AG20443 (cell line): Measurements from ENCODE around the gene MRAS.
A peak's percentile ranks its signal among the peaks of the same experiment; 100 is the strongest.

Experiments used
- DNase-seq: peaks from one replicate; pipeline ENCODE4 v3.0.0; 2012; ENCODE audit warnings: low spot score, mixed read lengths

The MRAS gene

DNA sequence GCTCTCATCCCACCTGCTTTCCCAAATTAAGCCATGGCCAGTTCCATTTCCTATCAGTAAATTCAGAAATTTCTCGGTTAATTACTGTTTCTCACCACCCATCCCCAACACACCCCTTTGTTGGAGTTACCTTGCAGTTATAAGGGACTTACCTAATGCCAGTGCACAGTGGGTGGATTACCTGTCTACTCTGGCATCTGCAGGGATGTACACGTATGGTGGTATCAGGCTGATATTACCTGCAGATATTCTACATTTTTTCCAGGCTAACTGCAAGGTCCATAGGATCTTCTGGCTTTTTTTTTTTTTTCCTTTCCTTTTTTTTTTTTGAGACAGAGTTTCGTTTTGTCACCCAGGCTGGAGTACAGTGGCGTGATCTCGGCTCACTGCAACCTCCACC, 7.9 kb upstream of the MRAS start:
- no peak for DNase-seq

DNA sequence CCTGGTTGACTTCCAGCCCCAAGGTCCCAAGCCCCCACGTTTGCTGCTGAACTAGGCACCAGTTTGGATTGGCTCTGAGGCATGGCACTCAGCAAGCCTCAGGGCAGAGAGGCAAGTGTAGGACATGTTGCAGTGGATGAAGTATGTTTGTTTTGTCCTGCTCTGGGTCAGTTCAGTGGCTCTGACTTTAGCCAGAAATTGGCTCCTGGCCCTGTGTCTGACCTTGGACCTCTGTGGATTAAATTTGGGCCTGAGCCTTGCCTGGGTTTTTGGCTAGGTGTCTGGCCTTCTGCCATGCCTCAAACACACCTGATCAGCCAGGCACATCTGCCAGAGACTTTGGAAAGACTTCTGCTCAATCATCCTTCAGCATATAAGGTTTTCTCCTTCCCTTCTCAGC, 3.6 kb upstream of the MRAS start:
- DNase-seq = no peak

GRCh38 chr3:138348754-138349739, 668 bp downstream of the MRAS start:
- peak; percentile 47 for DNase-seq

DNA sequence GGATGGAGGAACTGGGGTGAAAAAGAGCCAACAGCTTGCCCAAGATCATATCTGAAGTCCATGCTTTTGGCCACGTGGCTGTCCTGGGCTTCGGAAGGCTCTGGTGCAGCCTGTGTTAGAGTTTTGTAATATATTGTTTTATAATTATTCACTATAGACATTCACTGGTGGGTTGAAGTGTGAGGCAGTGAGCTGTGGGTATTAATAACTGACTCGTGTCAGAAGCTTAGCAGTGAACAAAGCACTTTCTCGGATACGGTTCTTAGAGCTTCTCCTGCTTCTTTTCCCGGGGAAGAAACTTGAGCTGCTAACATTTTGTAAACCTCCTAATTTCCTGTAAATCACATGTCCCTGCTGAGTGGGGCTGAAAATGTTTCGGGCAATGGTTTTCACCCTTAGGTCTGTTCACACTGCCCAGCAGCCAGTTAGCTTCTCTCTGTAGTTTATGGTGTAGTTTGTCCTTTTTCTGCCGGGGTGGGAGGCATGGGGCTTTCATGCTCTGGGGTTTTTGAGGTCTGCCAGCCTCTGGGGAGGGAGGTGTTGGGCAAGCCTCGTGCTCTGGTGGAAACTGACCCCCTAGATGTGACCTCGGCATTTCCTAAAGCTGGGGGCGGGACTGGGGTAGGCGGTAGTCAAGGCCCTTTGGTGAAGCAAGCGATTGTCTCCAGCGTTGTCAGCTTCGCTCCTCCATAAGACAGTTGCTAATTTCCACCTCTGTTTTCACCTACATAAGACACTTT, 1.7 kb downstream of the MRAS start:
- peak; percentile 29 for DNase-seq

DNA sequence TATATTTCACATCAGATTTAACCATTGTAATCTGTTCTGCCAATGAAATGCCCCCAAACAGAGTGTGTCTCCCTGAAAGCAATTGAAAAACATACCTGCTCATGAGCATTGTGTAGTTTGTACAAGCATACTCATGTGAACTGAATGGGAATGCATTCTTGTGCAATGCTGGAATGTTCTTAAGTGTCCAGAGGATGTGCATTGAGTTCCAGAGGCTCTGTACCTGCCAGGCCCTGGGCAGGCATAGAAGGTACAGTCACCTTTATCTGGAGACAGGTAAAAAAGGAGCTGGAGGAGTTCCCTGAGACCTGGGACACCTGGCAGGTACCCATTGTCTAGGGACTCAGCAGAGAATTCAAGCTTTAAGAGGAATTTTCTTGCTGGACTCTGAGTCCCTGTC, 2.8 kb downstream of the MRAS start:
- no peak for DNase-seq

- peak; percentile 35 for DNase-seq
Measured at GRCh38 chr3:138351916-138352550, 3.7 kb downstream of the MRAS start.

- no peak for DNase-seq
Measured at GRCh38 chr3:138354376-138354775, 6.0 kb downstream of the MRAS start.

DNA sequence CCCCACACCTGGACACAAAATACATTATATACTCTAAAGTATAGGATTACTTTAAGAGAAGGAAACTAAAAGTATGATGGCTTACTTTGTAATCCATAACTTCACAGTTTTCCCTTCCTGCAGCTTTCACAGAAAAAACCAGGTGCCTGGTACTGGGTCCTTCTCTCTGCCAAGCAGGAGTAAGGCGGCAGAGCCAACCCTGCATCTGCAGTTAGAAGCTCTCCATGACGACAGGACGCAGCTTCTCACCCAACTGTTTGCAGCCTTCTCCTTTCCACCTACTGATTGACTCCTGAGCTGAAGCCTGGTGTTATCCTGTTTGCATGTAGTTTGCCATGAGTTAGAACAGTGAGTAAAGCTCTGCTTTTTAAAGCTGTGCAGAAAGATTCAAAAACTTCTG, 6.7 kb downstream of the MRAS start:
- DNase-seq = no peak

DNA sequence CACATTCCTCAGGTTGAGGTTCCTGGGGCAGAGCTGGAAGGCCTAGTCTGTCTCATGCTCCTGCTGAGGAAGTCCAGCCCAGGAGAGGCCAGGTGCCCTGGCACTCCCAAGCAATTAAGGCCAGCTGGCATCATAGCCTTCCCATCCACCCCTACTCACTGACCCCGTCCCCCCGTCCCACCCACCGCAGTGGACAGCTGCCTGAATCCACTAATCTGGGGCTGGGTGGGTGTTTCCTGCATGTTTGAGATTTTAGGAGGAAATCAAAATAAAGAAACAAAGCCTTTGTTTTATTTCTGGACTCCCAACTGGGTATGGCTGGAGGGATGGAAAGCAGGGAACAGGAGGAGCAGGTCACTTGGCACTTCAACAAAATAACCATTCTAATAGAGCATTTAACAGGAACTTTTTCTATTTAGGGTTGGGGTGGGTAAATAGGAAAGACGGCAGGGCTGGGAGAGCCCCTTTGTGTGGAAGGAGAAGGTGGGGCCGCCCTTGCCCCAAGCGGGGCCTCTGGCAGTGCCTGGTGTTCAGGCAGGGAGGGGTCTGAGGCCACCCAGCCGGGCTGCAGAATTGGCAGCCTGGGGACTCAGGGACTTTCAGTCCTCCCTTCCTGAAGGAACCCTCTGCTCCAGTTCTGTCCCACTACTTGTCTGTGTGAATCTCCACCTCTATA, 8.5 kb downstream of the MRAS start:
- DNase-seq = no peak

GRCh38 chr3:138359148-138359918, 11.0 kb downstream of the MRAS start:
- DNase-seq = no peak

DNA sequence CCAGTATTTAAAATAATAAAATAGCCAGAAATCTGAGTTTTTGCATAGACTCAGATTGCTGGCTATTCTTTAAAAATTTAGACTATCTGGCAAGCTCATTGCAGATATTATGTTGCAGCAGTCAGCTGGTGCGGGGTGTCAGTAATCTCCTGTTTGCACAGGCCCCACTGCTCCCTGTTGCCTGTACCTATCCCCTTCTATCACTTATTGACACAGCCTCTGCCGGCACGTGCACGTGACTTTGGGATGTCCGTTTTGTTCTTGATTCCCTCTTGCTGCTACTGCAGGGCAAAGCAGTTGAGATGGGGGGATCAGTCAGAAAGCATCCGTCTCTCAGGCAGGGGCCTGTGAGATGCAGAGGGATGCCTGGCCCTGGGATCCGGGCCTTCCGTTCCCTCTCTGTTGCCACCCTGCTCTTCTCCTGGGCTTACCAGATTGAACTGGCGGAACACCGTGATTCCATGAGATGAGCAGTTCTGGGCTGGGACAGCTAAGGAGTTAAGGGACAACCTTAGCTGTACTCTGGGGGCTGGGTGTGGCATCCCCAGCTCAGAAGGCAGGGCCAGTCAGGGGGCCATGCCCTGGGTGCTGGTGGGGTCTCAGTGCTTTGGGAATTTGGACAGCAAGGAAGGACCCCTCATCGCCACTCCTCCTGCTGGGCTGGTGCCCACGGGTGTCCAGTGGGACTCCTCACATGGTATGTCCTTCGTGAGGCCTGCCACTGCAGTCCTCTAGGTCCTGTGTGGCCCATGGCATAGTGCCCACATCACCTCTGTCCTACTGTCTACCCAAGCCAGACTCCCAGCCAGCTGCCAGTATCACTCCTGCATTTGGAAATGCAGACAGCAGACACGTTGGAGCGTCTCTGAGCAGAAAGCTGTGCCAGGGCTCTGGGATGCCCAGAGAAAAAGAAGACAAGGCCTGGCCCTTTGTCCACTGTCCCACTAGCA, 11.8 kb downstream of the MRAS start:
- DNase-seq = no peak

DNA sequence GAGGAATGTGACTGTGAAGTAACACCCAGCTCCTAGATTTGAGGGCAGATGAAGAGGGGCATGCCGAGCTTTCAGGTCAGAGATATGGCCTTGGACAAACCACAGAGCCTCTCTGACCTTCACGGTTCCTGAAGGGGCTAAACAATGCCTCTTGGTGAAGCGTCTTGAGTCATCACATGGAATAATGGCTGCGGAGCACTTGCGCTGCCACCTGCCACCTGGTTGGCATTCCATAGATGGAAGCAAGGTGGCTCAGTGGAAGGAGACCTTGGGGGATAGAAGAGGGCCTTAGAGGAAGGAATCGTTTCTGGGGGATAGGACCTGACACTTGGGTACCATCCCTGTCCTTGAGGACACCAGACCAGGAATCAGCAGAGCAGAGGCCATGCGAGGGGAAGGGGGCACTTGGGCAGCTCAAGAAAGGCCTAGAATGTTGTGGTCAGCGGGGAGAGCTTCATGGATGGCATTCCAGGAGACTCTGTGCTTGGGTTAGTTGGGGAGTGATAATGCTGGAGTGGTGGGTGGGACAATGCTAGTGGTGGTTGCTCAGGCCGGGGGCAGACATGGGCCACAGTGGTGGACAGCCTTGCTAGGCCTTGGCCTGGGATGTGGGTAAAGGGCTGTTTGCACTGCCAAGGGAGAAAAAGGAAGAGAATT, 12.6 kb downstream of the MRAS start:
- no peak for DNase-seq

GRCh38 chr3:138361561-138361971, 13.2 kb downstream of the MRAS start:
- no peak for DNase-seq

DNA sequence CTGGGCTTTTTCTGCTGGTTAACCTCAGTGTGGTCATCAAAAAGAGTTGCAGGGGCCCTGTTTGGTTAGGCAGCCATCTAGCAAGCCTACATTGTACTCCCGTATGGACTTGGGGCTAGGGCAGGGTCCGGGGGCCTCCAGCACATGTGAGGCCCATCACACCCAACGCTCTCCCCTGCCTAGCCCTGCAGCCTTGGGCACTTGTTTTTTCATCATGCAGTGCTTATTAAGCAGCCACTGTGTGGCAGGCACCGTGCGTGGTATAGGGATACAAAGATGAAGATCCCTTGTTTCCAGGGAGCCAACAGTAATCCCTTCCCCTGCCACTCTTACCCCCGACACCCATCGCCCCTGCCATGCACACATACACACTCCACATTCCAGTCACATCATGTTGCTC, 14.2 kb downstream of the MRAS start:
- no peak for DNase-seq

DNA sequence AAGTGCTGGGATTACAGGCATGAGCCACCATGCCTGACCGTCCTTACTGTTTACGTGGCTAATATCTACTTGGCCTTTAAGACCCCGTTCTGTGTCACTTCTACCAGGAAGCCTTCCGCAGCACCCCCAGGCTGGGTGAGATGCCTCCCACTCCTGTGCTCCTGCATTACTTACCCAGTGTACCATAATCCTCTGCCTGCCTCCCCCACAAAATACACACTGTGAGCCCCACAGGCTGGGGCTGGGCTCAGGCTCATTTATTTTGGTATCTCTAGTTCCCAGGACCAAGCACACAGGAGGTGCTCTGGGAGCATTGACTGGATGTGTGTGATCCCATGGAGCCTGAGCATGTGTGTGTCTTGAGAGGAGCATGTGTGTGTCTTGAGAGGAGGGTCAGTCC, 14.9 kb downstream of the MRAS start:
- no peak for DNase-seq

DNA sequence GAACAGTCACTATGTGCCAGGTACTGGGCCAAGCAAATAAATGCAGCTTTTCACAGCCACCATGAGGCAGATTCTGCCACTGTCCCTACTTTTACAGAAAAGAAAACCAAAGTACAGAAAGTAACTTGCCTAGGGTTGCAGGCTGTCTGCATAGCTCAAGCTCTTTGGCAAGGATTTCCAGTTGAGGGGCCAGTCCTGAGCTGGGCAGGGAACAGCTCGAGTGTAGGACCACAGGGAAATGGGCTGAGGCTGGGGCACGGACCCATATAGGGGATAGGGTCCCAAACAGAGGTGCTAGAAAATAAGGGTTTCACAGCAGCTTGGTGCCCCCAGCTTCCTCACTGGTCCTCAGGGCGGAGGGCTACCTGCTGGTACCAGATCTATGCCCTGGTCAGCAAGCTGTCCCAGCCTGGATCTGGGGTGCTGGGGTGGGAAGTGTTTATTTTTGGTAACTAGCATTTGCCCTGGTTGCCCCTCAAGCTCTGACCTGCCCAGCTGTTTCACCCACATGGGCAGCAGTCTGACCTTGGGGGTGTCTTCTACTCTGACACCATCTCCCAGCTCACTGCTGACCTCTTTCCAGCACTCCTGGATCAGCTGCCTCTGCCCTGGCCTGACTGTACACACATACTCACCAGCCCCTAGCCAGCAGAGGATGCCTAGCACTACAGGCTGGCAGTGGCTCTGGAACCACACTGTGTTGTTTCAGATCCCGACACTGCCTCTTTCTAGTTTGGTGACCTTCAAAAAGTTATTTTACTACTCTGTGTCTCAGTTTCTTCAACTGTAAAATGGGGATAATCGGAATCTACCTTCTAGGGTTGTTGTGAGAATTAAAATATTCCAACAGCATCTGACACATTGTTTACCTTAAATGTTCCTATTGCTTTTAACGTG, 16.2 kb downstream of the MRAS start:
- DNase-seq = no peak

DNA sequence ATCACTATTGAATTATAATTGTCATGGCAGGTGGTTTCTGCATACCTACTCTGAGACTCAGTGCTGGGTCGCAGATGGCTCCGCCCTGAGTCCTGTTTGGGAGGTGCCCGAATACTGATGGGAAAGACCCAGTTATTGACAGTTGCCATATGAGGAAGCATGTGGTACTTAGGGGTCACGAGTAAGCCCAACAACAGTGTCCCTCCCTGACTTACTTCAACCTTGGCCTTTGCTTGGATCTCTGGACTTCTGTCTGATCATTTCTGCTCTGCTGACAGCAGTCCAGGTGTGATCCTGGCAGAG, 16.8 kb downstream of the MRAS start:
- no peak for DNase-seq

- no peak for DNase-seq
Measured at GRCh38 chr3:138366006-138366759, 17.8 kb downstream of the MRAS start.
